IPS-15b (cell line): ENCODE results near the gene TAOK1.

Experiments used
- H3K27me3 ChIP-seq: one replicate; pipeline ENCODE4 v1.6.1; 2013; ENCODE audit warnings: low read length; ENCODE audit not compliant: control insufficient read depth, insufficient read depth
- H3K36me3 ChIP-seq: one replicate; pipeline ENCODE4 v1.6.1; 2013; ENCODE audit warnings: low read length; ENCODE audit not compliant: control insufficient read depth, insufficient read depth
- H3K4me1 ChIP-seq: one replicate; pipeline ENCODE4 v1.6.1; 2013; ENCODE audit warnings: mild to moderate bottlenecking, low read length; ENCODE audit not compliant: control insufficient read depth, insufficient read depth
- H3K4me3 ChIP-seq: one replicate; pipeline ENCODE4 v1.5.1; 2013; ENCODE audit warnings: low read depth, low read length
- H3K9ac ChIP-seq: one replicate; pipeline ENCODE4 v1.6.1; 2013; ENCODE audit warnings: low read depth, mild to moderate bottlenecking, low read length
- H3K9me3 ChIP-seq: one replicate; pipeline ENCODE4 v1.6.1; 2013; ENCODE audit warnings: mild to moderate bottlenecking, low read length; ENCODE audit not compliant: control insufficient read depth, insufficient read depth

The TAOK1 gene

GRCh38 chr17:29590411-29591145 lies 200.4 kb downstream of the TAOK1 start:
- no peaks in the 10 kb centered on the region for H3K9me3 ChIP-seq
- H3K36me3 ChIP-seq, result no peaks in the 10 kb centered on the region
- peaks cover 5% of the 10 kb centered on the region for H3K4me1 ChIP-seq
- H3K4me3 ChIP-seq, result peak overlapping the region; percentile 74
- peaks cover 21% of the 10 kb centered on the region for H3K27me3 ChIP-seq
- no peak overlapping the region for H3K9ac ChIP-seq

- Histone ChIP-seq H3K4me1 (peaks cover 5% of the 10 kb centered on the region), H3K9me3 (no peaks in the 10 kb centered on the region), H3K36me3 (no peaks in the 10 kb centered on the region), H3K4me3 (peak overlapping the region; percentile 74), H3K27me3 (peaks cover 21% of the 10 kb centered on the region), H3K9ac (no peak overlapping the region)
These were observed 201.1 kb downstream of the TAOK1 start for GRCh38 chr17:29591146-29591736.

- Histone ChIP-seq H3K4me3 (peak overlapping the region; percentile 74), H3K4me1 (peaks cover 6% of the 10 kb centered on the region), H3K9me3 (no peaks in the 10 kb centered on the region), H3K36me3 (no peaks in the 10 kb centered on the region), H3K27me3 (peaks cover 21% of the 10 kb centered on the region), H3K9ac (no peak overlapping the region)
These were observed 201.8 kb downstream of the TAOK1 start for GRCh38 chr17:29591737-29592608.

- Histone ChIP-seq H3K4me1 (peaks cover 11% of the 10 kb centered on the region), H3K36me3 (no peaks in the 10 kb centered on the region), H3K9ac (no peak within 1 kb of the TSS), H3K4me3 (peak within 1 kb of the TSS; percentile 74), H3K27me3 (peaks cover 13% of the 10 kb centered on the region), H3K9me3 (no peaks in the 10 kb centered on the region)
These were observed 202.8 kb downstream of the TAOK1 start, which contains the start of gene ANKRD13B for GRCh38 chr17:29592850-29593551. Gene ANKRD13B, plus strand, starts transcription at chr17:29593132. Its CDS starts 490 bp downstream, at chr17:29593622.

DNA sequence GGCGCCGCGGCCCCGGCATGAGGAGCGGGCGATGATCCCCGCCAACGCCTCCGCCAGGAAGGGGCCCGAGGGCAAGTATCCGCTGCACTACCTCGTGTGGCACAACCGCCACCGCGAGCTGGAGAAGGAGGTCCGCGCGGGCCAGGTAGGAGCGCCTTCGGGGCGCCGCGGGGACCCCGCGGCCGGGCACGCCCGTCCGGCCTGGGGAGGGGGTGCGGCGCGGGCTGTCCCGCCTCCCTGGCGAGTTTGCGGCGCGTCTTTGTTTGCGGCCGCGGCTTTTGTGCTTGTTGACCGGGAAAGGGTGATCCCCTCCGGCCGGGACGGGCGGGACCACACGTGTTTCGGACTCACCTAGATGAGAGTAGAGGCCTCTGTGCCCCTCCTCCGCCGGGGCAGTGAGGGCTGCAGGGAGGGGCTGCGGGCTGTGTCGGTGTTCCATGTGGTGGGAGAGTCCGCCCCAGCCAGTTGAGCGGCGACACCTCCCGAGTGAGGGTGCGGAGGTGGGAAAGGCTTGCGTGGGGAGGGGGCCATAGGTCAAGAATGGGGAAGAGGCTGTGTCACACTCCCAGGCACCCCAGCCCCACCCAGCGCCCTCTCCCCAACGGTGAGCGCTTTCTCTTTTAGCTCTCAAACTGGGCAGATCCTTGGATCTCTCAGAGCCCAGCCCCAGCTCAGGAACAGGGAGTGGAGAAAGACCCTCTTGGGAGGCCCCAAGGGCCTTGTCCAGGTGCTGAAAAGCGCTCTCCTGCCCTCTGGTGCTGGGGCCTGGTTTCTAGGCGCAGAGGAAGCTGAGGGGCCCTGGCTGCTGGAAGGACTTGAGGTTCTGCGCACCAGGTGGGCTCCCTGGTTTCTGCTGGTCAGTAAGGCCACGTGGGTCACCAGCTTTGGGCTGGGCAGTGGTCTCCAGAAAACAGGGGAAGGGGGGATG lies 203.7 kb downstream of the TAOK1 start:
- Histone ChIP-seq H3K4me3 (peak overlapping the region; percentile 65), H3K4me1 (peaks cover 11% of the 10 kb centered on the region), H3K36me3 (no peaks in the 10 kb centered on the region), H3K9me3 (no peaks in the 10 kb centered on the region), H3K9ac (no peak overlapping the region), H3K27me3 (peaks cover 10% of the 10 kb centered on the region)

- peaks cover 11% of the 10 kb centered on the region for H3K4me1 ChIP-seq
- peak overlapping the region; percentile 65 for H3K4me3 ChIP-seq
- no peaks in the 10 kb centered on the region for H3K36me3 ChIP-seq
- no peaks in the 10 kb centered on the region for H3K9me3 ChIP-seq
- H3K9ac ChIP-seq, result no peak overlapping the region
- peaks cover 10% of the 10 kb centered on the region for H3K27me3 ChIP-seq
These were observed 204.4 kb downstream of the TAOK1 start for GRCh38 chr17:29594519-29595090.

- H3K9me3 ChIP-seq, result no peaks in the 10 kb centered on the region
- no peaks in the 10 kb centered on the region for H3K36me3 ChIP-seq
- H3K4me1 ChIP-seq, result peaks cover 6% of the 10 kb centered on the region
- H3K4me3 ChIP-seq, result no peak overlapping the region
- no peak overlapping the region for H3K9ac ChIP-seq
- peaks cover 4% of the 10 kb centered on the region for H3K27me3 ChIP-seq
These were observed 205.2 kb downstream of the TAOK1 start for GRCh38 chr17:29595107-29595942.

- Histone ChIP-seq H3K27me3 (no peaks in the 10 kb centered on the region), H3K9ac (no peak overlapping the region), H3K4me1 (peaks cover 6% of the 10 kb centered on the region), H3K36me3 (no peaks in the 10 kb centered on the region), H3K4me3 (no peak overlapping the region), H3K9me3 (no peaks in the 10 kb centered on the region)
These were observed 206.0 kb downstream of the TAOK1 start for GRCh38 chr17:29595943-29596774.

GRCh38 chr17:29596811-29597210 lies 206.6 kb downstream of the TAOK1 start:
- Histone ChIP-seq H3K36me3 (no peaks in the 10 kb centered on the region), H3K27me3 (no peaks in the 10 kb centered on the region), H3K9me3 (no peaks in the 10 kb centered on the region), H3K4me3 (no peak overlapping the region), H3K9ac (no peak overlapping the region), H3K4me1 (peaks cover 6% of the 10 kb centered on the region)
